Naive thymus-derived CD4-positive, alpha-beta T cell (primary cell): ENCODE data around the gene F13A1. TPM values are rescaled to one million over a fixed set of nuclear protein-coding genes. Genes with fewer than 3 reads are reported as not detected.

Experiments
- ATAC-seq: fragments of 150-1000 bp; cut with Tn5 transposase; 2 replicates; pipeline ENCODE4 v1.10.0; 2021; ENCODE audit warnings: mild to moderate bottlenecking, moderate library complexity
- CTCF ChIA-PET: fragments of 350-600 bp; sonication (Branson Sonifier 250); formaldehyde crosslinking; loops from one replicate; lab custom pipeline; 2021; ENCODE audit warnings: antibody characterized with exemption; lab: Charles Lee
- POLR2A ChIA-PET: fragments of 350-600 bp; sonication (Branson Sonifier 250); formaldehyde crosslinking; loops from one replicate; lab custom pipeline; 2021; ENCODE audit warnings: antibody characterized with exemption, inconsistent platforms; lab: Charles Lee
- DNase-seq, 9 donors: peaks; one replicate each; pipeline versions ENCODE4 v3.0.0 to v3.0.0-alpha.2; 2020 to 2022; ENCODE audit warnings: mixed read lengths in 1 of 9
- H3K27ac ChIP-seq: one replicate; pipeline ENCODE4 v1.7.0; 2013; ENCODE audit warnings: mild to moderate bottlenecking, low read depth, low read length, moderate library complexity
- H3K27me3 ChIP-seq, 2 donors: one replicate each; pipeline ENCODE4 v1.7.0; 2013; ENCODE audit warnings: low read length in 2 of 2, mild to moderate bottlenecking in 2 of 2, moderate library complexity in 2 of 2; ENCODE audit not compliant: control insufficient read depth in 2 of 2, insufficient read depth in 2 of 2
- H3K36me3 ChIP-seq, 3 experiments: 1 replicate in 2 of 3; 2 replicates in 1 of 3; pipeline ENCODE4 v1.7.0; 2013; ENCODE audit warnings: low read length in 3 of 3, mild to moderate bottlenecking in 3 of 3, moderate library complexity in 1 of 3; ENCODE audit not compliant: insufficient read depth in 3 of 3, control insufficient read depth in 2 of 3
- H3K4me1 ChIP-seq, 2 donors: one replicate each; pipeline ENCODE4 v1.7.0; 2013; ENCODE audit warnings: low read length in 2 of 2, mild to moderate bottlenecking in 2 of 2, moderate library complexity in 1 of 2; ENCODE audit not compliant: control insufficient read depth in 2 of 2, insufficient read depth in 2 of 2
- H3K4me3 ChIP-seq: 2 replicates; pipeline ENCODE4 v1.7.0; 2013; ENCODE audit warnings: mild to moderate bottlenecking, low read length
- H3K9me3 ChIP-seq, 3 experiments: 1 replicate in 2 of 3; 2 replicates in 1 of 3; pipeline ENCODE4 v1.7.0; 2013; ENCODE audit warnings: low read length in 3 of 3; ENCODE audit not compliant: control insufficient read depth in 2 of 3
- H3K27ac Mint-ChIP-seq, 9 donors: one replicate each; pipeline ENCODE4 v1.8.0; 2020 to 2022; ENCODE audit warnings: mixed read lengths in 9 of 9, mild to moderate bottlenecking in 8 of 9, moderate library complexity in 5 of 9, inconsistent platforms in 2 of 9
- H3K27me3 Mint-ChIP-seq, 5 donors: one replicate each; pipeline ENCODE4 v1.8.0; 2021 to 2022; ENCODE audit warnings: mixed read lengths in 5 of 5, mild to moderate bottlenecking in 1 of 5
- H3K36me3 Mint-ChIP-seq, 5 donors: one replicate each; pipeline ENCODE4 v1.8.0; 2020 to 2022; ENCODE audit warnings: mixed read lengths in 5 of 5, mild to moderate bottlenecking in 3 of 5, inconsistent platforms in 1 of 5
- H3K4me1 Mint-ChIP-seq, 7 donors: one replicate each; pipeline ENCODE4 v1.8.0; 2020 to 2022; ENCODE audit warnings: mixed read lengths in 7 of 7, mild to moderate bottlenecking in 3 of 7, inconsistent platforms in 1 of 7
- H3K4me3 Mint-ChIP-seq, 10 donors: one replicate each; pipeline ENCODE4 v1.8.0; 2020 to 2022; ENCODE audit warnings: mild to moderate bottlenecking in 10 of 10, mixed read lengths in 10 of 10, moderate library complexity in 6 of 10, inconsistent platforms in 2 of 10
- H3K9me3 Mint-ChIP-seq, 11 donors: one replicate each; pipeline ENCODE4 v1.8.0; 2020 to 2022; ENCODE audit warnings: mixed read lengths in 11 of 11, mild to moderate bottlenecking in 4 of 11, inconsistent platforms in 1 of 11, moderate library complexity in 1 of 11
- intact Hi-C, 2 donors: fragments of 100-400 bp; cut with micrococcal nuclease; formaldehyde crosslinking; loops; one replicate each; pipeline ENCODE4 v1.15.1; 2023
- polyA plus RNA-seq, 2 donors: library from polyadenylated mRNA; unstranded; fragments of 300-500 nt; fragmentation: Illumina TruSeq; gene quantifications; one replicate each; pipeline ENCODE4 v1.2.3, GENCODE V29; 2021
- total RNA-seq, 6 experiments: library from RNA in 5 of 6; stranded (reverse) in 5 of 6; gene quantifications; 1 replicate in 5 of 6; 2 replicates in 1 of 6; pipeline ENCODE4 v1.2.3 and lab custom pipeline; 2021 to 2026

The F13A1 gene
- total and polyA plus RNA-seq, 7 experiments from 2014 or later, result 0.04 to 42.2 (median 3.0) TPM; not detected in 1

DNA sequence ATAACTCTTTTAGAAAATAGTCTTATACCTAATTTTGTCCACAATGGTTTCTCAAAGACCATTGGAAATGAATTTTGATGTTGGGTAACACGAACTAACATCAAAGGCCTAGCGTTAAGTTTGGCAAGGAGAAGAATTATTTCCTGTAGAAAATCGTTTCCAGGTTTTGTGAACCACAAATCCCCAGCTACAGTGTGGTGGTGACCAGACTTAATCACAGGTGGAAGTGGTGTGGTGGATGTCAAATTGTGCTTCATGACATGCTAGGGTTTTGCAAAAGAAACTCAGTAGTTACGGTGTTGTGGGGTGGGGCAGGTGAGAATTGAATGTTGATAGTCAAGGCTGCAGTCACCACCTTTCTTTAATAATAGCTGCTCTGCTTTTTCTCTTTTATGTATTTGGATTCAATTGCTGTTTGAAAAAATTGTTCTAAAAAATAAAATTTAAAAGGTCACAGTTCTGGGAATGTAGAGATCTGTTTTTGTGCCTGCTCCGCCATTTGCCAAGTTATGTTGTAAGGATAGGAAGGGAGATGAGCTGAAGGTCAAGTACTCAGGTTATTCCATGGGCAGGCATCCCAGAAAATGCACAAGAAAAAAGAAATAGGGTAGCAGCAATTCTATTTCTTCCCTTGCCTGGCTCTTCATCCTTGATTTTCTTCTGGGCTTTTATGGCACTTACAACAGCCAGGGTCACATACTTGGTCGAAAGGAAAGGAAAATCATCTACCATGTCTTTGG, 83.6 kb downstream of the F13A1 start:
- ATAC-seq (no peak), DNase-seq (no peak)
- no peaks in the 10 kb centered on the region for H3K9me3 ChIP-seq
- peaks cover 14 to 36% (median 19%) of the 10 kb centered on the region in 5 donors for H3K27me3 Mint-ChIP-seq
- no peaks in the 10 kb centered on the region for H3K36me3 Mint-ChIP-seq
- H3K27ac ChIP-seq, result no peak overlapping the region
- no peaks in the 10 kb centered on the region for H3K36me3 ChIP-seq
- intact Hi-C loops, result no loop called here
- ChIA-PET CTCF (no interaction called here), POLR2A (no interaction called here)
- no peaks in the 10 kb centered on the region for H3K27me3 ChIP-seq
- no peak overlapping the region for H3K4me3 Mint-ChIP-seq
- no peak overlapping the region for H3K27ac Mint-ChIP-seq
- H3K9me3 Mint-ChIP-seq, result peaks cover 0 to 5% (median 0%) of the 10 kb centered on the region in 11 donors
- no peak overlapping the region for H3K4me3 ChIP-seq
- H3K4me1 Mint-ChIP-seq, result no peaks in the 10 kb centered on the region
- H3K4me1 ChIP-seq, result no peaks in the 10 kb centered on the region

DNA sequence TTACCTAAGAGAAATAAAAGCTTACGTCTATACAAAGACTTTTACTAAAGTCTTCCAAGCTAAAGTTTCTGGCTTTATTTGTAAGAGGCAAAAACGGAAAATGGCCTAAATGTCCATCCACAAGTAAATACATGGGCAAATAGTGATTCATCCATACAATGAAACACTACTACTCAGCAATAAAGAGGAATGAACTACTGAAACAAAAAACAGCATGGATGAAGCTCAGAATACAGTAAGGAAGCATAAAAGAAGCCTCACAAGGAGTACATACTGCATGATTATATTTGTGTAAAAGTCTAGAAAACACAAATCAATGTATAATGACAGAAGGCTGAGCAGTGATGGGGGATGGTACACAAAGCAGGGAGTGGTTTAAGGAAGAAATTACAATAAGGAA, 84.7 kb downstream of the F13A1 start:
- Histone ChIP-seq H3K27me3 (no peaks in the 10 kb centered on the region), H3K36me3 (no peaks in the 10 kb centered on the region), H3K4me3 (no peak overlapping the region), H3K9me3 (no peaks in the 10 kb centered on the region), H3K4me1 (no peaks in the 10 kb centered on the region), H3K27ac (no peak overlapping the region)
- Mint-ChIP-seq H3K27me3 (peaks cover 22 to 45% (median 27%) of the 10 kb centered on the region in 5 donors), H3K9me3 (peaks cover 0 to 5% (median 0%) of the 10 kb centered on the region in 11 donors), H3K36me3 (no peaks in the 10 kb centered on the region), H3K4me3 (no peak overlapping the region), H3K27ac (no peak overlapping the region), H3K4me1 (no peaks in the 10 kb centered on the region)
- ChIA-PET POLR2A (no interaction called here), CTCF (no interaction called here)
- ATAC-seq (no peak), DNase-seq (no peak)
- intact Hi-C loops, result no loop called here

DNA sequence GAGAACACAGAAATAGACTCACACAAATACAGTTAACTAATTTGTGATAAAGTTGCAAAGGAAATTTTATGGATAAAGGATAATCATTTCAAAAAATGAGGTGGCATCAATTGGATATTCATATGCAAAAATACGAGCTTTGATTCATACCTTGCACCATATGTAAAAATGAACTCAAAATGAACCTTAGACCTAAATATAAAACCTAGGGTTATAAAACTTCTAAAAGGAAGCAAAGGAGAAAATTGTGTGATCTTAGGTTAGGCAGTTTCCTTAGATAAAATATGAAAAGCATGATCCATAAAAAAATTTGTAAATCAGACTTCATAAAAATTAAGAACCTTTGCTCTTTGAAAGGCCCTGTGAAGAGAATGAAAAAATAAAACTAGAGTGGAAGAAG, 85.5 kb downstream of the F13A1 start:
- no peaks in the 10 kb centered on the region for H3K36me3 Mint-ChIP-seq
- no peak overlapping the region for H3K4me3 Mint-ChIP-seq
- H3K27ac Mint-ChIP-seq, result no peak overlapping the region
- CTCF ChIA-PET, result no interaction called here
- Histone ChIP-seq H3K4me3 (no peak overlapping the region), H3K27ac (no peak overlapping the region), H3K9me3 (no peaks in the 10 kb centered on the region), H3K36me3 (no peaks in the 10 kb centered on the region), H3K27me3 (no peaks in the 10 kb centered on the region), H3K4me1 (no peaks in the 10 kb centered on the region)
- ATAC-seq, result no peak
- peaks cover 24 to 44% (median 32%) of the 10 kb centered on the region in 5 donors for H3K27me3 Mint-ChIP-seq
- H3K4me1 Mint-ChIP-seq, result no peaks in the 10 kb centered on the region
- POLR2A ChIA-PET, result no interaction called here
- DNase-seq, result no peak
- H3K9me3 Mint-ChIP-seq, result peaks cover 0 to 5% (median 0%) of the 10 kb centered on the region in 11 donors
- intact Hi-C loops, result no loop called here

DNA sequence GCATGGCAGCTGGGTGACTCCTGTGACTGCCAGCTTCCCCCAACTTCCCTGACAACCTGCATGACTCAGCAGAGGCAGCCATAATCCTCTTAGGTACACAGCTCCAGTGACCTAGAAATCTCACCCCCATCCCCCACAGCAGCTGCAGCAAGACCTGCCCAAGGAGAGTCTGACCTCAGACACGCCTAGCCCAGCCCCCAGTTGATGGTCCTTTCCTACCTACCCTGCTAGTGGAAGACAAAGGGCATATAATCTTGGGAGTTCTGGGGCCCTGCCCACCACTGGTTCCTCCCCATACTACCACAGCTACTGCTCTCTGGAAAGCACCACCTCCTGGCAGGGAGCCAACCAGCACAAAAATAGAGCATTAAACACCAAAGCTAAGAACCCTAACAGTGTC, 90.2 kb downstream of the F13A1 start:
- H3K4me3 Mint-ChIP-seq, result no peak overlapping the region
- H3K27ac ChIP-seq, result no peak overlapping the region
- peaks cover 24 to 66% (median 45%) of the 10 kb centered on the region in 5 donors for H3K27me3 Mint-ChIP-seq
- CTCF ChIA-PET, result no interaction called here
- peaks cover 0 to 5% (median 0%) of the 10 kb centered on the region in 5 donors for H3K36me3 Mint-ChIP-seq
- peaks cover 0 to 3% of the 10 kb centered on the region in 2 donors for H3K27me3 ChIP-seq
- DNase-seq (no peak), ATAC-seq (no peak)
- H3K4me3 ChIP-seq, result no peak overlapping the region
- no peaks in the 10 kb centered on the region for H3K4me1 ChIP-seq
- no peaks in the 10 kb centered on the region for H3K9me3 ChIP-seq
- intact Hi-C loops, result no loop called here
- no peak overlapping the region for H3K27ac Mint-ChIP-seq
- POLR2A ChIA-PET, result no interaction called here
- H3K4me1 Mint-ChIP-seq, result no peaks in the 10 kb centered on the region
- no peaks in the 10 kb centered on the region for H3K36me3 ChIP-seq
- peaks cover 0 to 5% (median 0%) of the 10 kb centered on the region in 11 donors for H3K9me3 Mint-ChIP-seq

DNA sequence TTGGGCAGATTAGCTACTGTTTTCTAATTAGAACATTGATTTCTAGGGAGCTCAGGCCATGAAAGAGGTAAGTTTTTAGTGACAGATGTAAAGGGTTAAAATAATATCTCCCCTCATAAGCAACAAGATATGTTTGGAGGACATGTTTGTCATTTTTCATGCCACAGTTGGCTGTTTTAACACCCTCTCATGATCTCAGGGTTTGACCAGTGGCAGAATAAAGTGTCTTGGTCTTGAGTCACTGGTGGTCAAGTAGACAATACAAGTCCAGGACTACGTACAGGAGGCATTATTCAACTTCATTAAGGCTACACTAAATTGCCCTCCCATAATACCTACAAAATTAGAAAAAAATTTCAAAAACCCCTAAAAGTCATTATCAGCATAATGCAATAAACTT, 92.6 kb downstream of the F13A1 start:
- Histone ChIP-seq H3K27me3 (peaks cover 0 to 3% of the 10 kb centered on the region in 2 donors), H3K9me3 (no peaks in the 10 kb centered on the region), H3K27ac (no peak overlapping the region), H3K36me3 (no peaks in the 10 kb centered on the region), H3K4me1 (no peaks in the 10 kb centered on the region), H3K4me3 (no peak overlapping the region)
- ATAC-seq (no peak), DNase-seq (no peak)
- Mint-ChIP-seq H3K27me3 (peaks cover 12 to 71% (median 55%) of the 10 kb centered on the region in 5 donors), H3K4me3 (no peak overlapping the region), H3K27ac (no peak overlapping the region), H3K4me1 (no peaks in the 10 kb centered on the region), H3K9me3 (peaks cover 0 to 5% (median 0%) of the 10 kb centered on the region in 11 donors), H3K36me3 (peaks cover 0 to 5% (median 0%) of the 10 kb centered on the region in 5 donors)
- POLR2A ChIA-PET, result no interaction called here
- CTCF ChIA-PET, result no interaction called here
- intact Hi-C loops, result no loop called here

DNA sequence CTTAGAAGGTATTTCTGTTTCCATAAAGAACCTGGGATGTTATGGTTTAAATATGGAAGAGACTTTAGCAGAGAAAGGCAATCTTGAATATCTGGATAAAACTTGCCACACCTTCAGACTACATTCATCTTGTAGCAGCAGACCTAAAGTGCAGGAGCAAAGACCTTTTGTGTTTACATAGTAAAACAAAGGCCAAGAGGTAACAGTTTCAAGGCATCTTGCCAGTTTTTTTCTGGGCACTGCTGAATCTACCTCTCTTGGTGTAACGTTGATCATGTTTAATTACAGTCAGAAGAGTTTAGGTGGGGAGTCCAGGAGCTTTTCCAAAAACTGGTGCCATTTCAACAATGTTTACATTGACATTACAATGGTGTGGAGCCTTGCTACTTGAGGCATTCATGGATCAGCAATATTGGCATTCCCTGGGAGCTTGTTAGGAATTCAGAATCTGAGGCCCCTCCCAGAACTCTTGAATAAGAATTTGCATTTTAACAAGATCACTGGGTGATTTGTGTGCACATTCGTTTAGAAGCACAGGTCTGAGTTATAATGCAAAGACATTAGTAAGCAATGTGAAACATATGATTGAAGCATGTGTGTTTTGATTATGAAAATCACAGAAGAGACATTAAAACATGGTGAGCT, 94.5 kb downstream of the F13A1 start:
- peaks cover 0 to 3% (median 0%) of the 10 kb centered on the region in 11 donors for H3K9me3 Mint-ChIP-seq
- POLR2A ChIA-PET, result no interaction called here
- ATAC-seq (no peak), DNase-seq (no peak)
- Histone ChIP-seq H3K9me3 (no peaks in the 10 kb centered on the region), H3K27ac (no peak overlapping the region), H3K4me3 (no peak overlapping the region), H3K36me3 (no peaks in the 10 kb centered on the region), H3K27me3 (peaks cover 0 to 3% of the 10 kb centered on the region in 2 donors), H3K4me1 (no peaks in the 10 kb centered on the region)
- no peak overlapping the region for H3K4me3 Mint-ChIP-seq
- H3K27ac Mint-ChIP-seq, result no peak overlapping the region
- H3K36me3 Mint-ChIP-seq, result peaks cover 0 to 5% (median 0%) of the 10 kb centered on the region in 5 donors
- intact Hi-C loops, result no loop called here
- H3K27me3 Mint-ChIP-seq, result peaks cover 4 to 61% (median 49%) of the 10 kb centered on the region in 5 donors
- CTCF ChIA-PET, result no interaction called here
- no peaks in the 10 kb centered on the region for H3K4me1 Mint-ChIP-seq
